GM18873 (cell line): Measurements from ENCODE around the gene SPDYE2B.
"Not testable (repeated sequence)": the region's sequence is repeated elsewhere in the genome, so short reads cannot be mapped to it uniquely, and the experiment has no call there.

Source experiments
- ATAC-seq: cut with Tn5 transposase; IDR thresholded peaks from one replicate; pipeline ENCODE4 v1.9.1; 2021; ENCODE audit warnings: mild to moderate bottlenecking, moderate library complexity, moderate number of reproducible peaks; ENCODE audit not compliant: unreplicated experiment, low FRiP score

The SPDYE2B gene

DNA sequence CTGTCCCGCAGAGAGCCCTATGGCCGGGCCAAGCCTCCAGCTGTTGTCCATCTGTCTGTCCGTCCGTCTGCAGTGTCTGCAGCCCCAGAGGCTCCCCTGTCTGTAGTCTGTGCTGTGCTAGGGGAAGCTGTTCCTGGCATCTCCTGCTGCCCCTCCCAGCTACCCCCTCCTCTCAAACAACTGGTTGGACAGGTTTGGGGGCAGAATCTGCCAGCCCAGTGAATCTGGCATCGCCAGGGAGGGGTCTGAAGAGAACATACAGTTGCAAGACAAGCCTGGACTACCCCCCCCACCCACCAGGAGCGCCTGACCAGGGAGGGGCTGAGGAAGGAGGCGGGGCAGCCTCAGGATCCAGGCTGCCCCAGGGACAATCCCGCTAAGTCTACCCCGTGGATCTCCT is 7.4 kb upstream of the SPDYE2B start, which contains the start of gene UPK3BL1:
Gene UPK3BL1, minus strand, starts transcription at position 101 of the 400 bp plus-strand sequence. Its CDS starts 50 bp downstream, at position 51.
- ATAC-seq = not testable (repeated sequence)

DNA sequence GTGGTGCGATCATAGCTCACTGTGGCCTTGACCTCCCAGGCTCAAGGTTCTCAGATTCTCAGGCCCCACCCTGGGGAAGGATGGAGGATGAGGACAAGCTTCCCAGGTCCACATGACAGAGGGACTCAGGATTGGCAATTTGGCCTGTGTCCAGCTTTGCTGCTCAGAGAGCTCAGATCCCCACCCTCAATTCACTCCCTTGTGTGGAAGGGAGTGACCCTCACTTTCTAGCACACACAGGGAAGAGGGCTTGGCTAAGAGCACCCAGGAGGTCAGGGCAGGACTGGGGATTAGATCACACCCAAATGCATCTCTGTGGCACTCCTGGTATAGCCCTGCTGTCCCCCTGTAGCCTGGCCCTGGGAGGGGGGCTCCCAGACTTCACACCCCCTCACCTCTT is 6.7 kb upstream of the SPDYE2B start:
- not testable (repeated sequence) for ATAC-seq

DNA sequence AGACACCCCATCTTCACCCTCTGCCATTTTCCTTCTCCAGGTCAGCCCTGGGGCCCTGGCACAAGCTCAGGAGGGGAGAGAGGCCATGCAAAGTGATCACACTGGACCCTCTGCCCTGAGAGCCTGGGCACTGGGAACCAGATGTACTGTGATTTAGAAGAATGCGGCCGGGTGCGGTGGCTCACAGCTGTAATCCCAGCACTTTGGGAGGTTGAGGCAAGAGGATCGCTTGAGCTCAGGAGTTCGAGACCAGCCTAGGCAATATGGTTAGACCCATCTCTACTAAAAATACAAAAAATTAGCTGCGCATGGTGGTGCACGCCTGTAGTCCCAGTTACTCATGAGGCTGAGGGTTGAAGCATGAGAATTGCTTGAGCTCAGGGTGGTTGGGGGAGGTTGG is 2.3 kb upstream of the SPDYE2B start:
- not testable (repeated sequence) for ATAC-seq

DNA sequence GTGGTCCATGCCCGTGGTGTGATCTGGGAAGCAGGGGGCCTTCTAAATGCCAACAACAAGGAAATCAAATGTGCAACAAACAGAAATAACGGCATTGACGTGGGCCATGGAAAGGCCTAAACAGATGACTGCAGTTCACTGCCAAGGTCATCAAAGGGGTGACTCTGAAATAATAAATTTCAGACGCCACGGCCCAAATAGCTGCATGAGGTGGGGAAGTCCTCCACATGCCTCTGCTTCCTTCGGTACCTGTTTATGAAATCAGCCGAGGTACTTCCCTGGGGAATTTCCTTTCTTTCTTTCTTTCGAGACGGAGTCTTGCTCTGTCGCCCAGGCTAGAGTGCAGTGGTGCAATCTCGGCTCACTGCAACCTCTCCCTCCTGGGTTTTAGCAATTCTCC is 14.6 kb downstream of the SPDYE2B start:
- ATAC-seq = not testable (repeated sequence)

DNA sequence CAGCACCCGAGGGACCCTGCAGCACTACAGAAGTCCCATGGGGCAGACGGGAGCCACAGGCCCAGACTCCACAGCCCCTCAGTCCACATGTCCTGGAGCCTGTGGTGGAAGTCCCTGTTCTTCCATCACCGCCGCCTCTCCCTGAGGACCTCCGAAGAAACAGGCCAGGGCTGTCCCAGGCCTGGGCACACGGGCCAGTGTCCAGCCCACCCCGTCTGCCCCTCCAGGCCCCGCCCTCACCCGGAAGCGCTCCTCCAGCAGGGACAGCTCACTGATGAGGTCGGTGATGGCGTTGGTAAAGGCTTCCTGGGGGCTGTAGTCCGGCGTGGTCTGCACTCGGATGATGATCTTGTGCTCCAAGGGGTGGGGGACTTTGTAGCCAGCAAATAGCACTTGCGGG is 16.7 kb downstream of the SPDYE2B start:
- ATAC-seq = not testable (repeated sequence)

DNA sequence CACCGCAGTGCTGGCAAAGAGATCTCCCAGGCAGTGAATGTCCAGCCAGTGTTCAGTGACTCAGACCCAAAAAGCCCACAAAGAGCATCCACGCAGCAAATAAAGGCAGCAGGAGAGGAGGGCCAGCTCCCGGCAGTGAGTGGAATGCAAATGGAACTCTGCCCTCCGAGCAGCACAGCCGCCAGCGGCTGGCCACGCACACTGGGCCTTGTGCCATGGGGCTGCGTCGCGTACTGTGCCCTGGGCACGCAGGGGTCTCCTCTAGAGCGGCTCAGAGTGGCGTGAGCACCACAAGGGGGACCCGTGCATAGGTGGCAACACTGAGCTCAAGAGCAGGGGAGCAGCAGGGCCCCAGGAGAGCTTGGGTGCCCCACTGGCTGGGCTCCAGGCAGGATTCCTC is 17.4 kb downstream of the SPDYE2B start:
- not testable (repeated sequence) for ATAC-seq

DNA sequence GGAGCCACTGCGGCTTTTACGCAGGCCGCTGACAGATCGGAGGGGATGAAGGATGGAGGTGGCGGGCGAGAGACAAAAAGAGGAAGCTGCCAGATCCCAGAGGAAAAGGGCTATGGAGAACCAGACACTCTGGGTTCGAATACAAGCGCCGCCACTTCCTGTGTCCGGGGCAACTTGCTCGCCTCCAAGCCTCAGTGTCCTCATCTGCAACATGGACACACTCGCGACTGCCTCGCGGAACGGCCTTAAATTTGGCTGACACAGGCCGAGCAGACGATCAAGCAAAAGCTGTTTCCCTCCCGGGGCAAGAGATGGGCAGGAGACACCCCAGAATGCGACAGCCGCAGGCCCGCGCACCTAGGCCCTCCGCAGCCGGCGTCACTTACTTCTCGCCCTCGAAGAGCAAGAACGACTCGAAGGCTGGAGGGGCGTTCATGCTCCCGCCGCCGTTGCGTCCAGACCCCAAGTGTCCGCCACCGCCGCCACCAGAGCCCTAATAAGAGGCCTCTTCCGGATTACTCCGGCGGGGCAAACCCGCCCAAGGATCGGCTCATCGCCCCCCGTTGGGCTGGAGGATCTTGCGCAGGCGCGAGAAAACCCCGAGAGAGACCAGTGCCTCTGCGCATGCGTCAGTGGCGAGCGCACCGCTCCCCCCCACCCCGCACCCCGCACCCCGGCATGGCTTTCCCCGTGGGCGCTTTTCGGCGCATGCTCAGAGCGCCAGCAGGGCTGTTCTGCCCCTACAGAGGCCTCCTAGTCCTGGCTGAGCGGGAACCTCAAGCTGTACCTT is 21.2 kb downstream of the SPDYE2B start, which contains the start of gene POLR2J2:
Gene POLR2J2, minus strand, starts transcription at position 498 of the 790 bp plus-strand sequence. Its CDS starts 62 bp downstream, at position 436.
- ATAC-seq = not testable (repeated sequence)

DNA sequence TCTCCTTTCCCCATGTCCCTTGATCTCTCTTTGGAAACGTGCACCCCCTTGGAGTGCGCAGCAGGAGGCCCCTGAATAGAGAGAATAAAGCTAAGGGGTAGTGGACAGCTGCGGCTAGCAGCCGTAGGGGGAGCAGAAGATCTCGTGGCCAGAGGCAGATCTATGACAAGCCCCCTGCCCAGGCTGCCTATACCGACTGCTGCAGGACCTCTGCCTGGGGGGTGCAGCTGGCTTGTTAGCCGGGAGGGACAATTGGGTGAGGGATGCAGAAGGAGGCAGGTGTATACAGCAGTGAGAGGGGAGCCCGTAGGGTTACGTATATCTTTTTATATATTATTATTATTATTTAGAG is 21.8 kb downstream of the SPDYE2B start:
- not testable (repeated sequence) for ATAC-seq

DNA sequence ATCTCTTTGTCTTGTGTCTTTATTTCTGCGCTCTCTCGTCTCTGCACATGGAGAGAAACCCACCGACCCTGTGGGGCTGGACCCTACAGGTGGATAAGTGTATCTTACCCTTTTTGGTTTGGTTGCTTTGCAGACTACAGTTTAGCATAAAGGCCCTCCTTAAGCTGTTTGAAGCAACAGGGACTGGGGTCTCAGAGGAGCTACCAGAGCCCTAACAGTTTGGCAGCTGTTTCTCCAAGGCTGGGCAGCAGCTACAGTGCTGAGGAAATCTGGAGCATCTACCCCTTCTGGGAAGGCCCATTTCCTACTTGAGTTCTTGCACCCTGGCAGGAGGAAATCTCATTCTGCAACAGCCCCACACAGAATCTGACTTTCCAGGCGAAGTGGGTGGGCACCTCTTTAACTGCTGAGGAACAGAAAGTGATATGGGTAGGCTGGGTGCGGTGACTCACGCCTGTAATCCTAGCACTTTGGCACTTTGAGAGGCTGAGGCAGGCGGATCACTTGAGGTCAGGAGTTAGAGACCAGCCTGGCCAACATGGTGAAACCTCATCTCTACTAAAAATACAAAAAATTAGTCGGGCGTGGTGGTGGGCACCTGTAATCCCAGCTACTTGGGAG is 23.4 kb downstream of the SPDYE2B start:
- not testable (repeated sequence) for ATAC-seq

DNA sequence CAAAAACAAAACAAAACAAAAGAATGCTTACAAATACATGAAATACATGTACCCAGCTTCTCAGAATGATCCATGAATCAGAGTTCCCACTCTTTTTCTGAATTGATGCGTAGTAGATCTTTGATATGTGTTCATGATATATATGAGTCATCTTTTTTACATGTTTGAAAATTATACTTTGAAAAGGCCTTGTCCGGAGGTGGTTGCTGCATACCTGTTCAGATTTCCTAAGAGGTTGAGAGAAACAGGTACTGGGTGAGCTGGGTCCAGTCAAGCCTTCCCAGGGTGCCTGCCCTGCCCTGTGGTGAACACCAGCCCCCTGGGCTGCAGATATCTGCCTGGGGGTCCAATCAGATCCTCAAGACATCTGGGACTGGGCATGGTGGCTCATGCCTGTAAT is 25.4 kb downstream of the SPDYE2B start:
- ATAC-seq = not testable (repeated sequence)

DNA sequence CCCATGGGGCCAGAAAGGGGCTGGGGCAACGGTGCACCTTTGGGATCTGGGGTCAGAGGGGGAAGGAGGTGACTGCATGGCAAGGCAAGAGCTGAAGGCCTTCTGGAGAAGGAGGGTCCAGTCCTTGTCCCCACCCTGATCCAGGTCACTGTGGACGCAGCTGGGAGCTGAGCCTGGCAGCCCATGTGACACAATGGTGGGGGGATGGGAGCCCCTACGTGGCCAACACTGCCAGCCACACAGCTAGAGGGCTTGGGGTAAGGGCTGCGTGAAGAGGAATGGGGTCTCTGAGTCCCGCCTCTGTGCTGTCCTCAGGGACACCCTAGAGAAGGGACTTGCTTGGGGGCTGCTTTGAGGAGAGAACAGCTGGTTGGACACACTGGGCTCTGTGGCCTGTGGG is 30.7 kb downstream of the SPDYE2B start:
- not testable (repeated sequence) for ATAC-seq

DNA sequence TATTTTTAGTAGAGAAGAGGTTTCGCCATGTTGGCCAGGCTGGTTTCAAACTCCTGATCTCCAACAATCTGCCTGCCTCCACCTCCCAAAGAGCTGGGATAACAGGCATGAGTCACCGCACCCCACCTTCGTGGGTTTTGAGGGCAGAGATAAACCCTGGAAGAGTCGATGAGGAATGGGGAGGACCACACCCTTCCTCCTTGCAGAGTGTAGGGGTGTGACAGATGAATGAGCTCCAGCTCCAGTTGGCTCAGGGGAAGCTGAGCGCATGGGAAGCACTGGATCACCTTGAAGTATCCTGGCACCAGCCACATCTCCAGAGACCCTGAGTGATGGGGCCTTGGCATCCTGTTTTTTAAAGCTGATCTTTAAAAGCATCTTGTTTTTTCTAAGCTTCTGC is 32.4 kb downstream of the SPDYE2B start:
- ATAC-seq = not testable (repeated sequence)

DNA sequence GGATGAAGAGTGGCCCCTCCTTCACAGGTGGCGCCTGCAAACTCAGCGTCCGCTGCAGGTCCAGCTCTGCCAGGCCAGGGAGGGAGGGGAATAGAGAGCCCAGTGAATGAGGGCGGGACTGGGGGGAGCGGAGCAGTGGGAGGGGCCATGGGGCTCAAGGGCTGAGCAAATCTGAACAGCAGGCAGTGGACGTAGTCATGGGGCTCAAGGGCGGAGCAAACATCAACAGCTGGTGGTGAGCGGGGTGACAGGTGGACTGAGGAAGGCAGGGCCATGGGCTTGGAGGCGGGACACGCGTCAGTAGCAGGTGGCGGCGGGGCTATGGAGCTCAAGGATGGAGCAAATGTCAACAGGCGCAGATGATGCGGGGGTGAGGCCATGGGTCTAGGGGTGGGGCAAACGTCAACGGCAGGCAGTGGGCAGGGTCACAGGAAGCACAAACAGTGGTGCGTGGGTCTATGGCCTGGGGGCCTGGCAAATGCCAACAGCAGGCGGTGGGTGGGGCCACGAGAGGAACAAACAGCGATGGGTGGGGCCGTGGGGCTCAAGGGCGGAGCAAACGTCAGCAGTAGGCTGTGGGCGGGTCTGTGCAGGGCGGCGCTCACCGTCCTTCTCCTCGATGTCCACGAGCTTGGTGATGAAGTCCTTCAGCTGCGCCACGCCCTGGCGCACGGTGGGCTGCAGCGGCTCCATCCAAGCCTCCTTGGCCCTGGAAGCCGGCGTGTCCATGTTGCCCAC is 38.3 kb downstream of the SPDYE2B start:
- peak; percentile 67 for ATAC-seq

DNA sequence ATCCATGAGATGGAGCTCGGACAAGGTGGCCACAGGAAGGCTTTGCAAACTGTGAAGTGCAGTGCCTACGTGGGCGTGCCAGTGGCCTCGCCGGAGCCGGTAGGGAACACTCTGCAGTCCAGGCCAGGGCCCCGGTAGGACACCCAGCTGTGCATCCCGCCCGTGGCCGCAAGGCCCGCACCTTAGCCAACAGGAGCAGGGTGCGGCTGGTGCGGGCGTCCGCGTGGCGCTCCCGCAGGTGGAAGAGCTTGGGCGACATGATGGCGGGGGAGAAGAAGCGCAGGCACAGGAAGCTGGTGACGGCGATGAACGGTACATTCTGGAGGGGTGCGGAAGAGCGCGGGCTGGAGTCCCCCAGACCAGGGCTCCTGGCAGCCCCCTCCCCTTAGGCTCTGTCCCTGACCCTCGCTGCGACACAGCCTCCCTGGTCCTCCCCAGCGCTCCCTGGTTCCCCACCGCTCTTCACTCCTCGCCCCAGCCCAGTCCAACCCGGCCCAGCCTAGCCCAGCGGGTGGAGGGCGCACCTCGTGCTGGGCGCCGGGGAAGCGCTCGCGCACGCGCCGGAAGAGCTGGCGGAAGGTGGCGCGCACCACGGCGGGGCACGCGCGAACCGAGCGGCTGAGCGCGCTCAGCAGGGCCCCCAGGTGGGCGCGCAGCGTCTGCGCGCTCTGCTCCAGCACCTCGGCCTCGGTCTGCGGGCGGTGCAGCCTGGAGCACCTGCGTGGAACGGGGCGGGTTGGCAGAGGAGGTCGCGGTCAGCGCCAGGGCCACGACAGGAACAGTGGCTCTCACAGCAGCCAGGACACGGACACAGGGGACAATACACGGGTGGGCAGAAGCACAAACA is 39.5 kb downstream of the SPDYE2B start:
- not testable (repeated sequence) for ATAC-seq

DNA sequence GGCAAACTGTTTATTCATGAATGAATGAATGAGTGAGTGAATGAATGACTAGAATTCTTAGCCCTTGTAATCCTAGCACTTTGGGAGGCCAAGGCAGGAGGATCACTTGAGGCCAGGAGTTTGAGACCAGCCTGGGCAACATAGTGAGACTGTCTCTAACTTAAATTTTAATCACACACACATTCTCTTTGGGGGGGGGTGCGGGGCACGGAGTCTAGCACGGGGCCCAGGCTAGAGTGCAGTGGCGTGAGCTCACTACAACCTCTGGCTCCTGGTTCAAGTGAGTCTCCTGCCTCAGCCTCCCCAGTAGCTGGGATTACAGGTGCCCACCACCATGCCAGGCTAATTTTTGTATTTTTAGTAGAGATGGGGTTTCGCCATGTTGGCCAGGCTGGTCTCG is 40.5 kb downstream of the SPDYE2B start:
- not testable (repeated sequence) for ATAC-seq

DNA sequence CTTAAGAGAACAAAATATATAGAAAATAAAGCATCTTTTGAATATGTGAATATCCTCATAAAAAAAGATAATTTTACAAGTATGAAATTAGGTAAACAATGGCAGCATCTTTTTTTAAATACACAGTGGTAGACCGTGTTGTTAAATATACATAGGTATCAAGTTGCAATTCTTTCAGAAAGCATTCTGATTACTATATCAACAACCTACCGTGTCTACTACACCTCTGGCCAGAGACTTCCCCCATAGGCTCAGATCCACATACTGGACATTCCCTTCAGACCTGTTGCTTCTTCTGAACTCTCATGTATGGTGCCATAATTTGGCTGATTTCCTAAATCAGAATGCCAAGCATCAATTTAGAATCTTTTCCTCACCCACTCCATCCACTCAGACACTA is 43.9 kb downstream of the SPDYE2B start:
- not testable (repeated sequence) for ATAC-seq

DNA sequence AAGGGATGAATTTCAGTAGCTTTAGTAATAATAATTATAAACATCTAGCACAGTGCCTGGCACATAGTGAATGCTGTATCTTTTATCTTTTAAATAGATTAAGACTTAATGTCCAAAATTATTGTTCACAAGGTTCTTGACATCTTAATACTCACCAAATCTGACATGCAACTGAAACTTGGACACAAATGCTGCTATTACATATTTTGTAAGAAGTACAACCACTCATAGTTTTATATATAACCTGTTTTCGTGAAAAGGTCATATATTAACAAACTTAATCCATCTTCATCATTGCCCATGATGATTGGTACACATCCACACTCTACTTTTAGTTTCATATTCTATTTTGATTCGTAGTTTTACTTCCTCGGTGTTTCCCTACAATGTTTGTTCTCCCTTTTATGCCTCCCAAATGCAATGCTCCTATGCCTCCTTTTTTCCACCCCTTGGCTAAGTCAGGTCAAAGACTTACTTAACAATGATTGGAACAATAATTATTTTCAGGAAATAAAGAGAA is 45.0 kb downstream of the SPDYE2B start:
- ATAC-seq = peak; percentile 73

DNA sequence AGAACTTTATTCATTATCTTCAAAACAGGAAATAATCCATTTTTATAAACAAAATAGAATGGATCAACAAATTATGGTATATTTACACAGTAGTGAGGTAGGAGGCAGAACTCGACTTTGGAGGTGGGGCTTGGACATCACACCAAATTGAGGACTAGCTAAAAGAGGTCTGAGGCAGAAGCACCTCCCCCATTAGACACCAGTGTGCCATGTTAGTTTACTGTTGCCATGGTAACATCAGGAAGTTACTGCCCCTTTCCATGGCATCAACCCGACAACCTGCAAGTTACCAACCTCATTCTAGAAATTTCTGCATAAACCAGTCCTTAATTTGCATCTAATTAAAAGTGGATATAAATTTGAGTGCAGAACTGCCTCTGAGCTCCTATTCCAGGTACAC is 45.9 kb downstream of the SPDYE2B start:
- not testable (repeated sequence) for ATAC-seq

DNA sequence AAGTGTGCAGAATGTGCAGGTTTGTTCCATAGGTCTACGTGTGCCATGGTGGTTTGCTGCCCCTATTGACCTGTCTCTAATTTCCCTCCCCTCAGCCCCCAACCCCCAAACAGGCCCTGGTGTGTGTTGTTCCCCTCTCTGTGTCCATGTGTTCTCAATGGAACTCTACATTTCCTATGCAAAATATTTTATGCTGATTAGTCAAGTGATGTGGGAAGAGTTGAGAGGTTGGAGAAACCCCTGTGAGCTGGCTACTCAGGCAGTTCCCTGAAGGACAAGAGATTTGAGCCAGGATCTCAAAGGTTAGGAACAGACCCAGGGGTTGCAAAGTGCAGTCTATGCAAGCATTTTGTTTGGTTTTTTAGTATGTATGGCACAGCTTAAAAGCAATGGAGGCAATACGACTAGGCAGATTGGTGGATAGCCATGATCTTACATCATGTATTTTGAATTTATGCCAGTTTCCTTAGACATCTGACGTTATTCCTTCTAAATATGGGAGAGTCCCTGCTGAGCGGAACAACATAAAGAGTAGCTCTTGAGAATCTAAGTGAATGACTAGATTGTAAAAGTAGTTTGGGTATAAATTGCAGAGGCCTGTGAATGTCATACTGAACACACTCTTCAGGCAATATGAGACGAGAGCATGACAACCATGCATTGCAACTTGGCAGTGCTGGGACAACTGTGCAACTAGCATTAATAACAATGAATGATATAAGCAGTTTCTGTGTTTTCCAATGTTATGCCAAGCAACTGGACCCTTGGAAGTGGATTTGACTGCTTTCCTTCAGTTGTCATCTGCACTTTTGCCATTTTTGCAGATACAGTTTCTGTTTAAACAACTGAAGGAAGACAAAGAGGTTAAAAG is 47.8 kb downstream of the SPDYE2B start:
- ATAC-seq = not testable (repeated sequence)
